Activated CD4-positive, alpha-beta T cell treated with anti-CD3 and anti-CD28 coated beads, Interleukin-2, amount 10 ng/mL, durations not matched to agents 24 days and 14 days (primary cell): ENCODE results near the gene MSANTD2. TPM values are rescaled to one million over a fixed set of nuclear protein-coding genes. Genes with fewer than 3 reads are reported as not detected.

ENCODE experiments used
- DNase-seq: peaks from one replicate; pipeline ENCODE4 v3.0.0; 2022
- H3K27ac Mint-ChIP-seq: one replicate; pipeline ENCODE4 v1.8.0; 2022; ENCODE audit warnings: mild to moderate bottlenecking, mixed read lengths
- H3K27me3 Mint-ChIP-seq: one replicate; pipeline ENCODE4 v1.8.0; 2022; ENCODE audit warnings: mixed read lengths
- H3K36me3 Mint-ChIP-seq: one replicate; pipeline ENCODE4 v1.8.0; 2022; ENCODE audit warnings: low read depth, mild to moderate bottlenecking, mixed read lengths
- H3K4me1 Mint-ChIP-seq: one replicate; pipeline ENCODE4 v1.8.0; 2021; ENCODE audit warnings: mixed read lengths
- H3K4me3 Mint-ChIP-seq: one replicate; pipeline ENCODE4 v1.8.0; 2022; ENCODE audit warnings: mild to moderate bottlenecking, moderate library complexity, mixed read lengths
- H3K9me3 Mint-ChIP-seq: one replicate; pipeline ENCODE4 v1.8.0; 2021; ENCODE audit warnings: mixed read lengths
- intact Hi-C: fragments of 100-400 bp; cut with micrococcal nuclease; formaldehyde crosslinking; loops from one replicate; pipeline ENCODE4 v1.15.1; 2023
- total RNA-seq: library from RNA; stranded (reverse); gene quantifications from 2 replicates; pipeline ENCODE4 v1.2.3, GENCODE V29; 2022

Gene MSANTD2
- total RNA-seq, 1 donor from 2014 or later: 10.6 TPM

DNA sequence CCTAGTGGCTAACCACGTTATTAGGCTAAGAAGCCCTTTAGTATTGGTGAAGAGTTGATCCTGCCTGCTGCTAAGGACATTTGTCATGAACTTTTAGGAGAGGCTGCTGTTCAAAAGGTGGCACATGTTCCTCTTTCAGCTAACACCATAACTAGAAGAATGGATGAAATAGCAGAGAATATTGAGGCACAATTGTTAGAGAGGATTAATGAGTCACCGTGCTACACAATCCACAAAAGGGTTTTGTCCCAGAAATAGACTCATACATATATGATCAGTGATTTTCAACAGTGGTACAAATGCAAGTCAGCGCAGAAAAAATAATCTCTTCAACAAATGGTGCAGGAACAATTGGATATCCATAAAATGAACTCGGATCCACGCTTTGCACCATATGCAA lies 7.0 kb upstream of the MSANTD2 start:
- no peaks in the 10 kb centered on the region for H3K9me3 Mint-ChIP-seq
- H3K27ac Mint-ChIP-seq: no peak overlapping the region
- peaks cover 28% of the 10 kb centered on the region for H3K27me3 Mint-ChIP-seq
- no peak overlapping the region for H3K4me3 Mint-ChIP-seq
- intact Hi-C loops: no loop called here
- no peak for DNase-seq
- H3K36me3 Mint-ChIP-seq: no peaks in the 10 kb centered on the region
- H3K4me1 Mint-ChIP-seq: no peaks in the 10 kb centered on the region

DNA sequence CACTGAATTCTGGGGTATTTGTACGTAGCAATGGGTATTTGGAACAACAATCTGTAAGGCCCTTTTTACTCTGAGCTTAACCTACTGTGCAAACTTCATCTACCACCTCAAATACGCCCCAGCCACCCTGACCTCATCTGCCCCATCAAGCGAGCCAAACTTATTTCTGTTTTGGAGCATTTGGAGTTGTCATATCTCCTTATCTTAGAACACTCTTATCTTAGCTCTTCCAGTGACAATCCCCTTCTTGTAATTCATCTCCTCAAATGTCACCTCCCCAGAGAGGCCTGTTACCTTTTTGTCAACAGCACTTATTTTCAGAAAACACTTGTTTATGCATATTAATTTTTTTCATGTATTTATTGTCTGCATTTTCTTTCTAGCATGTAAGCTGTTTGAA lies 4.7 kb upstream of the MSANTD2 start:
- Mint-ChIP-seq H3K9me3 (no peaks in the 10 kb centered on the region), H3K27ac (no peak overlapping the region), H3K27me3 (peaks cover 26% of the 10 kb centered on the region), H3K4me1 (peaks cover 7% of the 10 kb centered on the region), H3K36me3 (no peaks in the 10 kb centered on the region), H3K4me3 (no peak overlapping the region)
- no peak for DNase-seq
- intact Hi-C loops: no loop called here

DNA sequence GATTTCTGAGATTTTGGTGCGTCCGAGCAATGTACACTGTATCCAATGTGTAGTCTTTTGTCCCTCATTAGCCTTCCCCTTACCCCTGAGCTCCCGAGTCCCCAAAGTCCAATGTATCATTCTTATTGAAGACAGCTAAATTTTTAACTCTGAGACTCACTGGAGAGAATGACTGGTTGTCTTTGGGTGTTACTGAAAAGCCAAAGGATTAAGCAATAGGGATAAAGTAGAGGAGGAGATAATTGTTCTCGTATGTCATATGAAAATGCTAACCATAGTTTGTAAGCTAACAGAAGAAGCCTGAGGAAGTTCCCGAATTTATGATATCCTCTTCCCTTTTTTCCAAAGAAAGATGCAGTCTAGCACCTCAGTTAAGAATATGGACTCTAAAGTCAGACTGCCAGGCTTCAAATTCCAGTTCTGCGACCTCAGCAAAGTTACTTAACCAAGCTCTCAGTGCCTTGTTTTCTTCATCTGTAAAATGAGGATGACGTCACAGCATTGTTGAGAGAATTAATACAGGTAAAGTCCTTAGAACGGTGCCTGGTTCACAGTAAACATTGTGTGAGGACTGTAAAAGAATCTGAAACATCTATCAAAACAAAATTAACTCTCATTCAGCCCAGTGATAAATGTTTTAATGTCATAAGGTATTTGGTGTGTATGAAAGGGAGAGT lies 1.6 kb upstream of the MSANTD2 start:
- H3K9me3 Mint-ChIP-seq: no peaks in the 10 kb centered on the region
- no peak for DNase-seq
- peaks cover 19% of the 10 kb centered on the region for H3K27me3 Mint-ChIP-seq
- intact Hi-C loops: loop anchor here (2.0 kb wide), 3 partner anchors 35 to 75 kb away; no protein-coding TSS in a partner anchor
- no peak overlapping the region for H3K4me3 Mint-ChIP-seq
- no peak overlapping the region for H3K27ac Mint-ChIP-seq
- H3K36me3 Mint-ChIP-seq: no peaks in the 10 kb centered on the region
- H3K4me1 Mint-ChIP-seq: peaks cover 21% of the 10 kb centered on the region

DNA sequence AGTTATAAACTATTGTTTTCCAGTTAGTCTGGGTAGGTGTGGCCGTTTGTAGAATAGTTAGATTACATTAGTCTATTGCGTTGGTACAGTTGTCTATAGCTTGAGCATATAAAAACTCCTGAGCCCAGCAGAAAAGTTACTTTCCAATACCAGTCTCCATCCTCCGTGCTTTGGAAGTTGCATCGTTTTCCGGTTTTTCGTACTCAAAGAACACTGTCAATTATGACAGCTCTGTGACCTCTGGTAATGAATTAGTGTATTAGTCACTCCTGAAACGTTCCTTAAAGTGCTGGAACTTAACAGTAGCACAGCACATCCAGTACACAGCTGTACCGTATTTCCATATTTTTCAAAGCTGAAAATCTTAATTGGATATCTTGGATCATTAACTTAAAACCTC lies 808 bp upstream of the MSANTD2 start:
- H3K36me3 Mint-ChIP-seq: no peaks in the 10 kb centered on the region
- peak overlapping the region; percentile 88 for H3K27ac Mint-ChIP-seq
- H3K4me3 Mint-ChIP-seq: peak overlapping the region; percentile 86
- intact Hi-C loops: loop anchor here (2.0 kb wide), 3 partner anchors 36 to 76 kb away; no protein-coding TSS in a partner anchor
- H3K27me3 Mint-ChIP-seq: peaks cover 19% of the 10 kb centered on the region
- DNase-seq: no peak
- H3K4me1 Mint-ChIP-seq: peaks cover 21% of the 10 kb centered on the region
- H3K9me3 Mint-ChIP-seq: no peaks in the 10 kb centered on the region

- Mint-ChIP-seq H3K36me3 (no peaks in the 10 kb centered on the region), H3K27ac (peak overlapping the region; percentile 90), H3K4me1 (peaks cover 21% of the 10 kb centered on the region), H3K4me3 (peak overlapping the region; percentile 95), H3K27me3 (peaks cover 12% of the 10 kb centered on the region), H3K9me3 (no peaks in the 10 kb centered on the region)
- peak; percentile 82 for DNase-seq
- intact Hi-C loops: loop anchor here (1.0 to 5.0 kb wide), 8 partner anchors 7 to 313 kb away; partner anchors contain the start of genes SIAE, SPA17 and TMEM218
Measured at GRCh38 chr11:124799348-124800225, 619 bp downstream of the MSANTD2 start.

GRCh38 chr11:124798991-124799347 lies 1.2 kb downstream of the MSANTD2 start:
- H3K4me3 Mint-ChIP-seq: peak overlapping the region; percentile 95
- no peaks in the 10 kb centered on the region for H3K9me3 Mint-ChIP-seq
- peaks cover 12% of the 10 kb centered on the region for H3K27me3 Mint-ChIP-seq
- peak; percentile 65 for DNase-seq
- peak overlapping the region; percentile 90 for H3K27ac Mint-ChIP-seq
- intact Hi-C loops: loop anchor here (1.0 to 5.0 kb wide), 2 partner anchors 36 to 313 kb away; partner anchors contain the start of gene TMEM218
- H3K4me1 Mint-ChIP-seq: peaks cover 21% of the 10 kb centered on the region
- no peaks in the 10 kb centered on the region for H3K36me3 Mint-ChIP-seq

DNA sequence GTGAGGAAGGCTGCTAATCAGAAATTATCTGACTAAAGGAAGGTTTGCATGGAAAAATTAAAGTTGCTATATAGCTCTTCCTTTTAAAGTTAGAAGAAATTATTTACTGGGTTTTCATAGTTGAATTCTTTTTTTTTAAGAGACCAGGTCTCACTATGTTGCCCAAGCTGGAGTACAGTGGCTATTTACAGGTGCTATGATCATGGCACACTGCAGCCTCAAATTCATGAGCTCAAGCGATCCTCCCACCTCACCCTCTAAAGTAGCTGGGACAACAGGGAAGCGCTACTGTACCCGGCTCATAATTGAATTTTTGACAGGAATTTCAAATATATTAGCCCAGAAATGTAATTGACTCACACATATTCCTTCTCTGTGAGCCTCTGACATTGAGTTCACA lies 3.9 kb downstream of the MSANTD2 start:
- H3K27ac Mint-ChIP-seq: no peak overlapping the region
- no peaks in the 10 kb centered on the region for H3K9me3 Mint-ChIP-seq
- H3K4me1 Mint-ChIP-seq: peaks cover 34% of the 10 kb centered on the region
- H3K36me3 Mint-ChIP-seq: no peaks in the 10 kb centered on the region
- H3K27me3 Mint-ChIP-seq: no peaks in the 10 kb centered on the region
- intact Hi-C loops: loop anchor here (5.0 kb wide), 1 partner anchor 316 kb away; the partner anchor contains the start of gene TMEM218
- DNase-seq: no peak
- H3K4me3 Mint-ChIP-seq: no peak overlapping the region

- intact Hi-C loops: loop anchor here (2.0 kb wide), 1 partner anchor 125 kb away; no protein-coding TSS in a partner anchor
- Mint-ChIP-seq H3K4me1 (peaks cover 29% of the 10 kb centered on the region), H3K9me3 (no peaks in the 10 kb centered on the region), H3K27ac (no peak overlapping the region), H3K27me3 (no peaks in the 10 kb centered on the region), H3K36me3 (no peaks in the 10 kb centered on the region), H3K4me3 (no peak overlapping the region)
- peak; percentile 78 for DNase-seq
Measured at GRCh38 chr11:124793466-124794278, 6.5 kb downstream of the MSANTD2 start.

DNA sequence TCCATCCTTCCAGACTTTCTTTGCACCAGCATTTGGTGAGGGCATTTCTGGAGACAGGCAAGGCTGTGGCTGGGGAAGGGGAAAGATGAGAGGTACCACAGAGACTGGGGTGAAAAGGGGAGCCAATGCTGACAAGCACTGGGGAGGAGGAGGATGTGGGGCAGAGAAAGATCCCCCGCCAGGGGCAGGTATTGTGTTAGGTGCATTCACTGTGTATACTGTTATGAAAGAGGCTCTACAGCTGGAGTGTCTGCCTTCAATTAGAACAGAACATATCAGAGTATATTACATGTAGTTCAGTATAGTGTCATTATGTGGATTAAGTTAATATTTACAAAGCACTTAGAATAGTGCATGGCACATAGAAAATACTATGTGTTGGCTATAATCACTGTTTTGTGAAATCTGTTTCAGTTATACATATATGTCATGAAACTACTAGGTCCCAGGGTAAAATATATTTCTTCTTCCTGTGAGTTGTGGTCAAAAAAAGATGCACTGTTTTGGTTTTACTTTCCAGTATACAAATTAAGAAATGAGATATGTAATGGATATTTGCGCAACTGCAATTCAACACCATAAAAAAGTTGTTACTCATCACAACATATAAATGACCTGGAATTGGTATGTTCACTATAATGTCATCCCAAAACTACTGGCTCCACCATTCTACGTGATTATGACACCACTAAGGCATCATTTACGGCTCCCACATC lies 8.4 kb downstream of the MSANTD2 start:
- Mint-ChIP-seq H3K9me3 (no peaks in the 10 kb centered on the region), H3K27ac (no peak overlapping the region), H3K36me3 (no peaks in the 10 kb centered on the region), H3K4me3 (no peak overlapping the region), H3K27me3 (no peaks in the 10 kb centered on the region), H3K4me1 (peaks cover 22% of the 10 kb centered on the region)
- intact Hi-C loops: loop anchor here (1.0 to 2.0 kb wide), 3 partner anchors 9 to 123 kb away; partner anchors contain the start of gene MSANTD2
- no peak for DNase-seq

DNA sequence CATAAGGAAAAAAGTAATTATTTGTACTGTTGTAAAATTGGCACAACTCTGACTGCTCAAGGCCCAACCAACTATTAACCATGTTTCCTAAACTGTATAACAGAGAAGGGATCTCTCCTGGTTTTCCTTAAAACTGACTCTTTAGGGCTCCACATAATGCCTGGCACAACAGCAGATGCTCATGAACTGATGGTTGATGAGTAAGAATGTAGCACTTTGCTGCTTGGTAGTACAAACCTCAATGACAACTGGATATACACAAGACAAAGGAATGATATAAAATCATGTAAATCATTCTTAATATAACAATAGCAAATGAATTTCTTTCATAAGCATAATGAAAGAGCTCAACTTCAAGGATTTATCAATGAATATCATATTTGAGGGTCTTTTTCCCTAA lies 11.7 kb downstream of the MSANTD2 start:
- Mint-ChIP-seq H3K4me1 (peaks cover 22% of the 10 kb centered on the region), H3K4me3 (no peak overlapping the region), H3K9me3 (no peaks in the 10 kb centered on the region), H3K36me3 (no peaks in the 10 kb centered on the region), H3K27ac (no peak overlapping the region), H3K27me3 (no peaks in the 10 kb centered on the region)
- no peak for DNase-seq
- intact Hi-C loops: no loop called here

- DNase-seq: no peak
- no peak overlapping the region for H3K4me3 Mint-ChIP-seq
- intact Hi-C loops: no loop called here
- H3K27me3 Mint-ChIP-seq: no peaks in the 10 kb centered on the region
- H3K27ac Mint-ChIP-seq: no peak overlapping the region
- no peaks in the 10 kb centered on the region for H3K36me3 Mint-ChIP-seq
- no peaks in the 10 kb centered on the region for H3K9me3 Mint-ChIP-seq
- H3K4me1 Mint-ChIP-seq: no peaks in the 10 kb centered on the region
Measured at GRCh38 chr11:124784051-124784450, 16.2 kb downstream of the MSANTD2 start.

DNA sequence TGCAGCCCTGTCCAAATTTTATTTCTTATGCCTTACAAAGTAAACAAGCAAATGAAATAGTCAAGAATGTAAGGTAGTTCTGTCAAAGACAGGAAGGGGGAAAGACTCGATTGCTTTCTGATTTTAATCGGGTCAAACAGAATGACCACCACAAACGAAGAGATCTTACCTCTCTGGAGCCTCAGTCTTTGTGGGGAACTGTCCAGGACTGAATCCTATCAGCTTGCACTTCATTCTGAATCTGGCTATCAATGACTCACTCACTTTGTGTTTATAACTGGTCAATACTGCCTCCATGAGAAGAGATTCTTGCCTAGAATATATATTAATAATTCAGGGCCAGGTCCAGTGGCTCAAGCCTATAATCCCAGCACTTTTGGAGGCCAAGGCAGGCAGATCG lies 17.2 kb downstream of the MSANTD2 start:
- no peak overlapping the region for H3K27ac Mint-ChIP-seq
- intact Hi-C loops: no loop called here
- H3K27me3 Mint-ChIP-seq: no peaks in the 10 kb centered on the region
- no peaks in the 10 kb centered on the region for H3K9me3 Mint-ChIP-seq
- H3K4me3 Mint-ChIP-seq: no peak overlapping the region
- no peak for DNase-seq
- no peaks in the 10 kb centered on the region for H3K36me3 Mint-ChIP-seq
- no peaks in the 10 kb centered on the region for H3K4me1 Mint-ChIP-seq

DNA sequence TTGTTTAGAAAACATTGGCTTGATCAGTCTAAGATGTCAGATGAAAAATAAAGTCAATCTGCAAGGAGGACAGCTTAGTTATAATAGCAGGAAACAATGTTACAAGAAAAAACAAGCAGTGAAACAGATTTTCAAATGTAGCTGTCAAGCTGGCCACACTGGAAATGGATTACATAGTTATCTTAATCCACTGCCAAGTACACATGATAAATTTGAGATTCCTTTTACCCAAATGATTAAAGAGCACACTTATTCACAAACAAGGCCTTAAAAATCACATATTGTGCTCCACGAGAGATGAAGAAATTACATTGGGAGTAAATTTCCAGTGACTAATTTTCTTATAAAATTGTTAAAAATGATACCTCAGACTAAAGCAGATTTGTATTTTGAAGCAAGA lies 20.6 kb downstream of the MSANTD2 start:
- Mint-ChIP-seq H3K27me3 (no peaks in the 10 kb centered on the region), H3K9me3 (peaks cover 4% of the 10 kb centered on the region), H3K36me3 (peaks cover 7% of the 10 kb centered on the region), H3K27ac (no peak overlapping the region), H3K4me1 (peaks cover 10% of the 10 kb centered on the region), H3K4me3 (no peak overlapping the region)
- no peak for DNase-seq
- intact Hi-C loops: no loop called here
